ENCODE data around the gene MAP3K7CL. TPM values are rescaled to one million over a fixed set of nuclear protein-coding genes. Genes with fewer than 3 reads are reported as not detected.

The MAP3K7CL gene
- total RNA-seq, 4 donors from 2014 or later, result 1.6 to 2.8 (median 1.9) TPM

GRCh38 chr21:29208044-29208681 lies 77.7 kb downstream of the MAP3K7CL start:
- no peaks in the 10 kb centered on the region for H3K27me3 ChIP-seq
- no peaks in the 10 kb centered on the region for H3K9me3 ChIP-seq
- TF ChIP-seq CTCF (IDR thresholded peaks at IDR 0.05), result no peak
- TF ChIP-seq EP300 (IDR thresholded peaks at IDR 0.05), result no peak
- no peak for TF ChIP-seq POLR2AphosphoS5 (IDR thresholded peaks at IDR 0.05)
- TF ChIP-seq POLR2A (IDR thresholded peaks at IDR 0.05; ENCODE audit: low read depth), result no peak
- no peak overlapping the region for H3K4me3 ChIP-seq
- H3K36me3 ChIP-seq, result no peaks in the 10 kb centered on the region
- WGBS, result 59% methylated on average over 9 of the region's 9 CpGs
- intact Hi-C loops (cut with DNase I), result no loop called here
- H3K27ac ChIP-seq (replicated peaks in 1 of 4), result peak overlapping the region in 3 of 4 donors; percentile 0 to 27 (median 8)
- no peak for DNase-seq (ENCODE audit: extremely low spot score)
- H3K4me1 ChIP-seq, result peaks cover 4 to 14% (median 8%) of the 10 kb centered on the region in 4 donors

GRCh38 chr21:29208682-29209059 lies 78.2 kb downstream of the MAP3K7CL start:
- no peak for TF ChIP-seq POLR2A (IDR thresholded peaks at IDR 0.05; ENCODE audit: low read depth)
- TF ChIP-seq POLR2AphosphoS5 (IDR thresholded peaks at IDR 0.05), result no peak
- no peak for TF ChIP-seq CTCF (IDR thresholded peaks at IDR 0.05)
- TF ChIP-seq EP300 (IDR thresholded peaks at IDR 0.05), result no peak
- Histone ChIP-seq H3K27ac (replicated peaks in 1 of 4) (peak overlapping the region; percentile 0 to 27 (median 14)), H3K36me3 (no peaks in the 10 kb centered on the region), H3K9me3 (no peaks in the 10 kb centered on the region), H3K27me3 (no peaks in the 10 kb centered on the region), H3K4me3 (no peak overlapping the region), H3K4me1 (peaks cover 4 to 14% (median 8%) of the 10 kb centered on the region in 4 donors)
- intact Hi-C loops (cut with DNase I), result no loop called here
- 42% methylated on average over 1 of the region's 1 CpG for WGBS
- DNase-seq (ENCODE audit: extremely low spot score), result no peak

DNA sequence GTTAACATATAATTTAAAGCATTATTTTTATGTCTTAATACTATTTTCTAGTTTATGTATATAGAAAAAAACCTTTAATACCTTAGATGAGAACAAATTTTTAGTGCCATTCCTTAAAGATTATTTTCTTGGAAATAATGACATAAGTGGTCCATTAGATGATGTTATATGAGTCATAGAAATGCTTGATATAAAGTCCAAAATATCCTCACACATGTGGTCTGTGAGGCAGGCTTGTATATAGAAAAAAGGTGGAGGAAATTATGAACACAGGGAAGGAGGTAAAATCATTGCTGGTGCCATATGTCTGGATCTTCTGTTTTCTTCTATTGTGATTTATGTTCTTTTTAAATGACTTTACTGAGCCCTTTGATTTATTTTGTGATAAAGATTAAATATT lies 79.3 kb downstream of the MAP3K7CL start:
- intact Hi-C loops (cut with DNase I), result no loop called here
- H3K27ac ChIP-seq (replicated peaks in 1 of 4), result no peak overlapping the region
- H3K4me3 ChIP-seq, result no peak overlapping the region

DNA sequence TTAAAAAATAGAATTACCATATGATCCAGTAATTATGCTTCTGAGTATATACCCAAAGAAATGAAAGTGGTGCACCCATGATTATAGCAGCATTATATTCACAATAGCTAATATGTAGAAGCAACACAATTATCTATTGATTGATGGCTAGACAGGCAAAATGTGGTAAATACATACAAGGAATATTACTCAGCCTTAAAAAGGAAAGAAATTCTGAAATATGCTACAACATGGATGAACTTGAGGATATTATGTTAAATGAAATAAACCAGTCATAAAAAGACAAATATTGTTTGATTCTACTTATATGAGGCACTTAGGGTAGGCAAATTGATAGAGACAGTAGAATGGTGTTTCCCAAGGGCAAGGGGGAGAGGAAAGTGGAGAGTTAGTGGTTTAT lies 80.8 kb downstream of the MAP3K7CL start:
- DNase-seq (ENCODE audit: extremely low spot score), result no peak
- Histone ChIP-seq H3K4me1 (peaks cover 4 to 14% (median 8%) of the 10 kb centered on the region in 4 donors), H3K9me3 (no peaks in the 10 kb centered on the region), H3K27me3 (no peaks in the 10 kb centered on the region), H3K27ac (replicated peaks in 1 of 4) (no peak overlapping the region), H3K36me3 (no peaks in the 10 kb centered on the region), H3K4me3 (no peak overlapping the region)
- TF ChIP-seq POLR2AphosphoS5 (IDR thresholded peaks at IDR 0.05) (no peak), EP300 (IDR thresholded peaks at IDR 0.05) (no peak), POLR2A (IDR thresholded peaks at IDR 0.05; ENCODE audit: low read depth) (no peak), CTCF (IDR thresholded peaks at IDR 0.05) (no peak)
- intact Hi-C loops (cut with DNase I), result no loop called here

More for the DNA sequence above, 79.3 kb downstream of the MAP3K7CL start:
- H3K4me1 ChIP-seq, result peaks cover 4 to 14% (median 8%) of the 10 kb centered on the region in 4 donors
- no peaks in the 10 kb centered on the region for H3K27me3 ChIP-seq
- H3K9me3 ChIP-seq, result no peaks in the 10 kb centered on the region
- no peak for TF ChIP-seq POLR2A (IDR thresholded peaks at IDR 0.05; ENCODE audit: low read depth)
- TF ChIP-seq POLR2AphosphoS5 (IDR thresholded peaks at IDR 0.05), result no peak
- no peak for TF ChIP-seq EP300 (IDR thresholded peaks at IDR 0.05)
- no peak for DNase-seq (ENCODE audit: extremely low spot score)
- H3K36me3 ChIP-seq, result no peaks in the 10 kb centered on the region

- no peaks in the 10 kb centered on the region for H3K36me3 ChIP-seq
- no peak overlapping the region for H3K4me3 ChIP-seq
- peaks cover 4 to 14% (median 8%) of the 10 kb centered on the region in 4 donors for H3K4me1 ChIP-seq
- DNase-seq (ENCODE audit: extremely low spot score), result no peak
- no peak overlapping the region for H3K27ac ChIP-seq (replicated peaks in 1 of 4)
- WGBS, result 88% methylated on average over 6 of the region's 7 CpGs
- no peaks in the 10 kb centered on the region for H3K27me3 ChIP-seq
- TF ChIP-seq EP300 (IDR thresholded peaks at IDR 0.05) (no peak), POLR2AphosphoS5 (IDR thresholded peaks at IDR 0.05) (no peak), POLR2A (IDR thresholded peaks at IDR 0.05; ENCODE audit: low read depth) (no peak), CTCF (IDR thresholded peaks at IDR 0.05) (no peak)
- no peaks in the 10 kb centered on the region for H3K9me3 ChIP-seq
- intact Hi-C loops (cut with DNase I), result no loop called here
Measured at GRCh38 chr21:29212446-29212845, 82.0 kb downstream of the MAP3K7CL start.
